Tibial nerve (tissue), 4 donors: ENCODE results near the gene ING2. TPM values are rescaled to one million over a fixed set of nuclear protein-coding genes. Genes with fewer than 3 reads are reported as not detected.

ENCODE experiments used
- DNase-seq, 2 donors: peaks; one replicate each; pipeline ENCODE4 v3.0.0-alpha.2; 2019; ENCODE audit warnings: low spot score in 2 of 2
- H3K27ac ChIP-seq, 4 donors: fragments of 200-600 bp; sonication (generic) in 3 of 4; one replicate each; pipeline ENCODE4 v1.5.1; 2017 to 2019; ENCODE audit warnings: mild to moderate bottlenecking in 1 of 4
- H3K27me3 ChIP-seq, 2 donors: fragments of 200-600 bp; sonication (generic) in 1 of 2; one replicate each; pipeline versions ENCODE4 v1.5.1 to v1.6.0; 2017 to 2019
- H3K36me3 ChIP-seq, 3 donors: fragments of 200-600 bp; sonication (generic); one replicate each; pipeline ENCODE4 v1.5.1; 2018 to 2019
- H3K4me1 ChIP-seq, 4 donors: fragments of 200-600 bp; sonication (generic) in 3 of 4; one replicate each; pipeline ENCODE4 v1.5.1; 2017 to 2019
- H3K4me3 ChIP-seq, 4 donors: fragments of 200-600 bp; sonication (generic) in 3 of 4; one replicate each; pipeline ENCODE4 v1.5.1; 2017 to 2019; ENCODE audit warnings: mild to moderate bottlenecking in 1 of 4, moderate library complexity in 1 of 4
- H3K9me3 ChIP-seq, 4 donors: fragments of 200-600 bp; sonication (generic) in 3 of 4; one replicate each; pipeline ENCODE4 v1.5.1; 2017 to 2019
- CTCF ChIP-seq, 5 experiments: fragments of 200-600 bp in 3 of 5; fragments of 450-650 bp in 2 of 5; sonication (generic) in 3 of 5; IDR thresholded peaks; one replicate each; pipeline ENCODE4 v1.5.1; 2016 to 2019; ENCODE audit warnings: antibody characterized with exemption in 5 of 5, mild to moderate bottlenecking in 3 of 5, moderate library complexity in 2 of 5
- EP300 ChIP-seq, 2 donors: sonication (generic); formaldehyde crosslinking; IDR thresholded peaks; one replicate each; pipeline ENCODE4 v1.6.1; 2017; ENCODE audit warnings: antibody characterized with exemption in 2 of 2, mild to moderate bottlenecking in 1 of 2
- POLR2A ChIP-seq, 2 donors: fragments of 450-650 bp; IDR thresholded peaks; one replicate each; pipeline ENCODE4 v1.6.1; 2017; ENCODE audit warnings: antibody characterized with exemption in 2 of 2, mild to moderate bottlenecking in 2 of 2, moderate library complexity in 2 of 2
- WGBS, 2 donors: methylation state at CpG; one replicate each; pipeline ENCODE4 v1.1.5; 2018; 5-methylcytosine and 5-hydroxymethylcytosine counted together
- total RNA-seq, 4 donors: library from RNA; depleted of rRNA; stranded (reverse); fragments of >200 nt; gene quantifications; one replicate each; pipeline ENCODE4 v1.1.0, GENCODE V29; 2016

ING2 gene
- total RNA-seq, 4 donors from 2014 or later = 9.6 to 32.3 (median 16.3) TPM

GRCh38 chr4:183485411-183486160 is 19.3 kb upstream of the ING2 start:
- TF ChIP-seq EP300 (IDR thresholded peaks at IDR 0.05) = no peak
- TF ChIP-seq POLR2A (IDR thresholded peaks at IDR 0.05) = no peak
- TF ChIP-seq CTCF (IDR thresholded peaks at IDR 0.05) = no peak
- H3K4me1 ChIP-seq = no peaks in the 10 kb centered on the region
- H3K27me3 ChIP-seq = no peaks in the 10 kb centered on the region
- H3K36me3 ChIP-seq = no peaks in the 10 kb centered on the region
- no peak overlapping the region for H3K4me3 ChIP-seq
- no peak for DNase-seq
- H3K9me3 ChIP-seq = no peaks in the 10 kb centered on the region
- no peak overlapping the region for H3K27ac ChIP-seq
- WGBS, 2 donors = 77 to 82% methylated on average over 11 of the region's 11 CpGs

- TF ChIP-seq CTCF (IDR thresholded peaks at IDR 0.05) = no peak
- no peak for TF ChIP-seq POLR2A (IDR thresholded peaks at IDR 0.05)
- no peak for TF ChIP-seq EP300 (IDR thresholded peaks at IDR 0.05)
- Histone ChIP-seq H3K4me1 (no peaks in the 10 kb centered on the region), H3K27ac (no peak overlapping the region), H3K4me3 (no peak overlapping the region), H3K27me3 (no peaks in the 10 kb centered on the region), H3K36me3 (peaks cover 0 to 23% (median 0%) of the 10 kb centered on the region in 3 donors), H3K9me3 (peaks cover 0 to 18% (median 0%) of the 10 kb centered on the region in 4 donors)
- 91 to 100% methylated on average over 3 of the region's 3 CpGs for WGBS, 2 donors
- no peak for DNase-seq
Measured at GRCh38 chr4:183492791-183493222, 12.1 kb upstream of the ING2 start.

GRCh38 chr4:183493246-183493645 is 11.6 kb upstream of the ING2 start:
- peaks cover 0 to 23% (median 0%) of the 10 kb centered on the region in 3 donors for H3K36me3 ChIP-seq
- TF ChIP-seq POLR2A (IDR thresholded peaks at IDR 0.05) = no peak
- TF ChIP-seq EP300 (IDR thresholded peaks at IDR 0.05) = no peak
- WGBS, 2 donors = 84 to 86% methylated on average over 3 of the region's 3 CpGs
- no peak overlapping the region for H3K4me3 ChIP-seq
- H3K9me3 ChIP-seq = peaks cover 0 to 18% (median 0%) of the 10 kb centered on the region in 4 donors
- H3K27me3 ChIP-seq = no peaks in the 10 kb centered on the region
- no peak overlapping the region for H3K27ac ChIP-seq
- H3K4me1 ChIP-seq = no peaks in the 10 kb centered on the region
- DNase-seq = no peak

GRCh38 chr4:183495184-183495583 is 9.7 kb upstream of the ING2 start:
- Histone ChIP-seq H3K4me3 (no peak overlapping the region), H3K36me3 (peaks cover 0 to 23% (median 0%) of the 10 kb centered on the region in 3 donors), H3K9me3 (peaks cover 0 to 18% (median 0%) of the 10 kb centered on the region in 4 donors), H3K27ac (no peak overlapping the region), H3K27me3 (no peaks in the 10 kb centered on the region), H3K4me1 (peaks cover 0 to 3% (median 0%) of the 10 kb centered on the region in 4 donors)
- TF ChIP-seq EP300 (IDR thresholded peaks at IDR 0.05) = no peak
- TF ChIP-seq CTCF (IDR thresholded peaks at IDR 0.05) = no peak
- TF ChIP-seq POLR2A (IDR thresholded peaks at IDR 0.05) = no peak
- 62 to 65% methylated on average over 3 of the region's 3 CpGs for WGBS, 2 donors
- no peak for DNase-seq

GRCh38 chr4:183499389-183499788 is 5.5 kb upstream of the ING2 start:
- no peak for DNase-seq
- Histone ChIP-seq H3K27ac (no peak overlapping the region), H3K4me1 (peaks cover 0 to 18% (median 5%) of the 10 kb centered on the region in 4 donors), H3K27me3 (no peaks in the 10 kb centered on the region), H3K9me3 (no peaks in the 10 kb centered on the region), H3K4me3 (no peak overlapping the region), H3K36me3 (peaks cover 0 to 8% (median 0%) of the 10 kb centered on the region in 3 donors)
- no peak for TF ChIP-seq EP300 (IDR thresholded peaks at IDR 0.05)
- TF ChIP-seq CTCF (IDR thresholded peaks at IDR 0.05) = no peak
- no peak for TF ChIP-seq POLR2A (IDR thresholded peaks at IDR 0.05)
- 54 to 69% methylated on average over 2 of the region's 2 CpGs for WGBS, 2 donors
